ENCODE results near the gene CDH23. TPM values are rescaled to one million over a fixed set of nuclear protein-coding genes. Genes with fewer than 3 reads are reported as not detected.

CDH23 gene
- total and polyA plus RNA-seq, 2 donors (not counting 1 experiment from before 2014, with no cell fraction given) = 0.37 to 0.89 TPM

DNA sequence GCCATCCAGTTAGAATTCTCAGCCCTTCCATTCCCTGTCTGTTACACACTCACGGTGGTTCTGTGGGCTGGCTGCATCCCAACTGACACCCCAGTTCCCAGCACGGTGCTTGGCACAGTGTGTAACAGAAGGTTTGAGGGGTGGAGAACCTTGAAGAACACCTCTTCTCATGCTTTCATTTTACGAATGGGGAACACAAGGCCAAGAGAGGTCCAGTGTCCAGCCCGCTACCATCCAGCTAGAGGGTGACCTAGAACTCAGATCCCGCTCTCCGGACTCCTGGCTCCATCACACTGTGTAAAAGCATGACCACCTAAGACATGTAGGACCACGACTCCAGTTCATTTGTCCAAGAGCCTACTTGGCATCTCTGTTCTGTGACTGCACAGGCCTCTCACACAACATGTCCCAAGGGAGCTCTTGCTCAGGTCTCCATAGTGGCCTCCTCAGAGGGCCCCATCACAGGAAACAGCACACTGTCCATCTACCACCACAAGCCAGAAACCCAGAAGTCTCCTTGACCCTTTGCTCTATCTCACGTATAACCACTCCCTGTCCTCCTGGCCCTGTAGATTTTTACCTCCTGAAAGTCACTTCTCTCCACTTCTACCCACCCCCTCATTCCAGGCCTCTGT, 2.8 kb upstream of the CDH23 start:
- no peak for TF ChIP-seq EZH2 (IDR thresholded peaks at IDR 0.05; ENCODE audit: borderline replicate concordance, insufficient read depth, low read depth, low read length, poor library complexity, severe bottlenecking)
- no peak for TF ChIP-seq CTCF (IDR thresholded peaks at IDR 0.05)
- Histone ChIP-seq H3K79me2 (ENCODE audit: control insufficient read depth, insufficient read depth, low read length) (no peaks in the 10 kb centered on the region), H3K9ac (ENCODE audit: low read length) (no peak overlapping the region), H3K9me3 (ENCODE audit: control extremely low read depth in 1 of 3, control insufficient read depth in 2 of 3, insufficient read depth in 1 of 3, low read length in 2 of 3) (peaks cover 0 to 10% (median 0%) of the 10 kb centered on the region in 3 donors), H3K36me3 (replicated peaks in 1 of 2; ENCODE audit: control extremely low read depth in 1 of 2, control insufficient read depth in 1 of 2, extremely low read depth in 1 of 2, insufficient read depth in 2 of 2, low read length in 1 of 2) (no peaks in the 10 kb centered on the region), H3K27ac (ENCODE audit: low read length in 2 of 2) (no peak overlapping the region), H3K27me3 (replicated peaks in 1 of 4; ENCODE audit: control extremely low read depth in 1 of 4, control insufficient read depth in 3 of 4, insufficient read depth in 4 of 4, low read length in 3 of 4) (peaks cover 0 to 60% (median 21%) of the 10 kb centered on the region in 4 experiments), H3K4me2 (replicated peaks; ENCODE audit: low read depth, low read length, poor library complexity, severe bottlenecking) (no peak overlapping the region), H3K4me1 (ENCODE audit: control insufficient read depth in 2 of 2, insufficient read depth in 2 of 2, low read length in 2 of 2) (peaks cover 17% of the 10 kb centered on the region in 2 donors), H3K4me3 (ENCODE audit: control extremely low read depth in 1 of 5, extremely low read depth in 1 of 5, insufficient read depth in 1 of 5, low read depth in 2 of 5, low read length in 4 of 5) (no peak overlapping the region), H2AFZ (ENCODE audit: insufficient read depth, low read depth, low read length, poor library complexity, severe bottlenecking) (no peak overlapping the region), H4K20me1 (ENCODE audit: control insufficient read depth, insufficient read depth, low read length, poor library complexity, severe bottlenecking) (no peaks in the 10 kb centered on the region)
- H3K4me3 Mint-ChIP-seq = no peak overlapping the region
- no peak overlapping the region for H3K27ac Mint-ChIP-seq
- peaks cover 59% of the 10 kb centered on the region for H3K27me3 Mint-ChIP-seq
- POLR2A ChIA-PET = no interaction called here
- DNase-seq (no peak), ATAC-seq (ENCODE audit: low read depth) (no peak)
- WGBS (ENCODE audit: insufficient coverage) = 97% methylated on average over 6 of the region's 8 CpGs
- H3K9me3 Mint-ChIP-seq (ENCODE audit: insufficient read depth) = no peaks in the 10 kb centered on the region
- CTCF ChIA-PET = interaction anchor here (1.0 to 5.2 kb wide), 3 partner anchors 10 to 176 kb away, joined by 3 to 42 read pairs (median 10); partner anchors contain the start of gene SLC29A3
- intact Hi-C loops (cut with micrococcal nuclease) = no loop called here
- H3K4me1 Mint-ChIP-seq = peaks cover 11% of the 10 kb centered on the region

DNA sequence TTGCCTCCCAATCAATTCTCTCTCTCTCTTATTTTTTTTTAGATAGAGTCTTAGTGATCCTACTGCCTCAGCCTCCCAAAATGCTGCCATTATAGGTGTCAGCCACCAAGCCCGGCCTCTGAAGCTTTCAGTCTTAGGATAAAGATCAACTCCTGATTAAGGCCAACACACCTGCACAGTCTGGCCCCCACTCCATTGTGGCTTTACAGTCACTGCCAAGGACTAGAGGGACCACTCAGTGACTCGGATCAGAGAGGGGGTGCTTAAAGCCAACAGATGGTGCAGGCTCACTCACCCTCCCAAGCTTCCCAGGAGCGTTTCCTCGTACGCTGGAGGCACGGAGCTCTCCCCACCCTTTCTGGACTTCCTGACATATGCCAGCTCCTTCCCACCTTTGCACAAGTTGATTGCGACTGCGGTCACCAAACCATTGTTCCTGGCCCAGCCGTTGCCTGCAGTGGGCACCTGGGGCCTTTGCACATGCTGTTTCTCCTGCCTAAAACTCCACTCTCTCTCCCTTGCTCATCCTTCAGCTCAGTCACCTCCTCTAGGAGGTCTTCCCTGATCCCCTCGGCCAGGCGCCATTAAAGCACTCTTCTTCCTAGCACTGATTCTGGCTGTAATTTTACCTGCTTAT, 1.7 kb upstream of the CDH23 start:
- peaks cover 0 to 10% (median 0%) of the 10 kb centered on the region in 3 donors for H3K9me3 ChIP-seq (ENCODE audit: control extremely low read depth in 1 of 3, control insufficient read depth in 2 of 3, insufficient read depth in 1 of 3, low read length in 2 of 3)
- intact Hi-C loops (cut with micrococcal nuclease) = loop anchor here (5.0 kb wide), 2 partner anchors 177 to 312 kb away; no protein-coding TSS in a partner anchor
- POLR2A ChIA-PET = no interaction called here
- H3K4me2 ChIP-seq (replicated peaks; ENCODE audit: low read depth, low read length, poor library complexity, severe bottlenecking) = no peak overlapping the region
- DNase-seq = no peak
- no peaks in the 10 kb centered on the region for H4K20me1 ChIP-seq (ENCODE audit: control insufficient read depth, insufficient read depth, low read length, poor library complexity, severe bottlenecking)
- H3K4me3 ChIP-seq (ENCODE audit: control extremely low read depth in 1 of 5, extremely low read depth in 1 of 5, insufficient read depth in 1 of 5, low read depth in 2 of 5, low read length in 4 of 5) = no peak overlapping the region
- H3K36me3 ChIP-seq (replicated peaks in 1 of 2; ENCODE audit: control extremely low read depth in 1 of 2, control insufficient read depth in 1 of 2, extremely low read depth in 1 of 2, insufficient read depth in 2 of 2, low read length in 1 of 2) = no peaks in the 10 kb centered on the region
- no peak overlapping the region for H3K27ac Mint-ChIP-seq
- no peak for ATAC-seq (ENCODE audit: low read depth)
- H2AFZ ChIP-seq (ENCODE audit: insufficient read depth, low read depth, low read length, poor library complexity, severe bottlenecking) = no peak overlapping the region
- H3K27me3 Mint-ChIP-seq = peaks cover 63% of the 10 kb centered on the region
- H3K27me3 ChIP-seq (replicated peaks in 1 of 4; ENCODE audit: control extremely low read depth in 1 of 4, control insufficient read depth in 3 of 4, insufficient read depth in 4 of 4, low read length in 3 of 4) = peaks cover 0 to 60% (median 21%) of the 10 kb centered on the region in 4 experiments
- no peaks in the 10 kb centered on the region for H3K79me2 ChIP-seq (ENCODE audit: control insufficient read depth, insufficient read depth, low read length)
- no peak for TF ChIP-seq CTCF (IDR thresholded peaks at IDR 0.05)
- TF ChIP-seq EZH2 (IDR thresholded peaks at IDR 0.05; ENCODE audit: borderline replicate concordance, insufficient read depth, low read depth, low read length, poor library complexity, severe bottlenecking) = no peak
- H3K9ac ChIP-seq (ENCODE audit: low read length) = no peak overlapping the region
- peaks cover 11% of the 10 kb centered on the region for H3K4me1 Mint-ChIP-seq
- H3K9me3 Mint-ChIP-seq (ENCODE audit: insufficient read depth) = no peaks in the 10 kb centered on the region
- peaks cover 17% of the 10 kb centered on the region in 2 donors for H3K4me1 ChIP-seq (ENCODE audit: control insufficient read depth in 2 of 2, insufficient read depth in 2 of 2, low read length in 2 of 2)
- CTCF ChIA-PET = interaction anchor here (1.1 to 5.2 kb wide), 10 partner anchors 9 to 319 kb away, joined by 3 to 42 read pairs (median 7); partner anchors contain the start of gene SLC29A3
- 94% methylated on average over 9 of the region's 11 CpGs for WGBS (ENCODE audit: insufficient coverage)
- no peak overlapping the region for H3K27ac ChIP-seq (ENCODE audit: low read length in 2 of 2)
- H3K4me3 Mint-ChIP-seq = no peak overlapping the region
